NCI-H1436 (cell line): Measurements from ENCODE around the gene MAP3K9.
"Not testable (repeated sequence)": the region's sequence is repeated elsewhere in the genome, so short reads cannot be mapped to it uniquely, and the experiment has no call there.

ENCODE experiments used
- DNase-seq: peaks from one replicate; lab custom pipeline; 2025; lab: John Stamatoyannopoulos, UW

Gene MAP3K9

GRCh38 chr14:70809225-70810219, at the start of gene MAP3K9:
Gene MAP3K9, minus strand, starts transcription at chr14:70809513. Its CDS starts 342 bp downstream, at chr14:70809171.
- peak; percentile 96 for DNase-seq

- DNase-seq, result no peak
Measured at GRCh38 chr14:70858641-70859040, 49.3 kb upstream of the MAP3K9 start.

- DNase-seq, result no peak
Measured at GRCh38 chr14:70857496-70857890, 48.2 kb upstream of the MAP3K9 start.

GRCh38 chr14:70856851-70857495, 47.7 kb upstream of the MAP3K9 start:
- no peak for DNase-seq

GRCh38 chr14:70855486-70855885, 46.2 kb upstream of the MAP3K9 start:
- DNase-seq, result no peak

- not testable (repeated sequence) for DNase-seq
Measured at GRCh38 chr14:70853658-70854057, 44.3 kb upstream of the MAP3K9 start.

GRCh38 chr14:70847406-70848090, 38.2 kb upstream of the MAP3K9 start:
- DNase-seq, result no peak

GRCh38 chr14:70845601-70846000, 36.3 kb upstream of the MAP3K9 start:
- DNase-seq, result no peak

- no peak for DNase-seq
Measured at GRCh38 chr14:70842851-70843462, 33.6 kb upstream of the MAP3K9 start.

GRCh38 chr14:70838076-70838475, 28.8 kb upstream of the MAP3K9 start:
- no peak for DNase-seq

GRCh38 chr14:70836946-70837345, 27.6 kb upstream of the MAP3K9 start:
- no peak for DNase-seq

GRCh38 chr14:70833884-70834283, 24.6 kb upstream of the MAP3K9 start:
- DNase-seq, result no peak

GRCh38 chr14:70832561-70833305, 23.4 kb upstream of the MAP3K9 start:
- no peak for DNase-seq

- no peak for DNase-seq
Measured at GRCh38 chr14:70830998-70831781, 21.9 kb upstream of the MAP3K9 start.

- DNase-seq, result no peak
Measured at GRCh38 chr14:70828188-70828587, 18.9 kb upstream of the MAP3K9 start.

GRCh38 chr14:70827752-70828151, 18.4 kb upstream of the MAP3K9 start:
- no peak for DNase-seq

- no peak for DNase-seq
Measured at GRCh38 chr14:70827347-70827746, 18.0 kb upstream of the MAP3K9 start.

GRCh38 chr14:70823281-70823680, 14.0 kb upstream of the MAP3K9 start:
- no peak for DNase-seq

GRCh38 chr14:70822530-70823185, 13.3 kb upstream of the MAP3K9 start:
- DNase-seq, result peak; percentile 20
